ENCODE results near the gene NDUFB10.

DNA sequence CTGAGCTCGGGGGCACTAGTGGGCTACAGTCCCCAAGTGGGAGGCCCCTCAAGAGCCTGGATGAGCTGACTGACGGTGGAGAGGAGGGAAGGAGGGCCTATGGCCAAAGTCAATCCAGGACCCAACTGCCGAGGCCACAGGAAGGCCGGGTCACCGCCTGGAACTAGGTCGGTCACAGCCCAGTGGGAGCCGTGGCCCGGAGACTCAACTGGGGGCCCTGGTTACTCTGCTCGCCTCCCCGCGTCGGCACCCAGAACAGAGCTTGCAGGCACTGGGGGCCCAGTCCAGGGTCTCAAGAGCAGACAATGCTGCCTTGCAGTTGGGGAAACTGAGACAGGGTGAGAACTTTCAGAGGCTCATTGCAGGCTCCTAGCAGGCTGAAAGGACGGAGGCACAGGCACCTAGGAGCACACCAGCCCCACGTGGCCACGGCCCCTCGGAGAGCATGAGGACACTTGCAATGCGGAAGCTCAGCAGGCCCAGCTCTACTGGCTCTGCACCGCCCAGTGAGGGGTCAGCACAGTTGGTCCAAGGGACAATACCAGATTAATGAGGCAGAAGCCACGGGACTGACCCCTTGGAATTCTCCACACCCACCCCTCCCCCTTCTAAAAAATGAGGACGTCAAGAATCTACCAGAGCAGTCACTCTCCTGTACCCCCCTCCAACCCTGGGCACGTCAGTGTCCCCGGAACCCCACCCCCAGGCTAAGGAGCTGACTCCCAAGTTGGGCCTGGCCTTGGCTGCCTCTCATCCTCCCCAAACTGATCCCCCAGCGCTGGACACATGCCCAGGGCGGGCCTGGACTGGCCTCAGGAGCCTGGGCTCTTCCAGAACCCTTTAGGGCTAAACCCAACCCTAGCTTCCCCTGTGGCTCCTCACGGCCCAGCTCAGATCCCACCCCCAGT, 43.4 kb upstream of the NDUFB10 start:
- TF ChIP-seq, protein P1, sequence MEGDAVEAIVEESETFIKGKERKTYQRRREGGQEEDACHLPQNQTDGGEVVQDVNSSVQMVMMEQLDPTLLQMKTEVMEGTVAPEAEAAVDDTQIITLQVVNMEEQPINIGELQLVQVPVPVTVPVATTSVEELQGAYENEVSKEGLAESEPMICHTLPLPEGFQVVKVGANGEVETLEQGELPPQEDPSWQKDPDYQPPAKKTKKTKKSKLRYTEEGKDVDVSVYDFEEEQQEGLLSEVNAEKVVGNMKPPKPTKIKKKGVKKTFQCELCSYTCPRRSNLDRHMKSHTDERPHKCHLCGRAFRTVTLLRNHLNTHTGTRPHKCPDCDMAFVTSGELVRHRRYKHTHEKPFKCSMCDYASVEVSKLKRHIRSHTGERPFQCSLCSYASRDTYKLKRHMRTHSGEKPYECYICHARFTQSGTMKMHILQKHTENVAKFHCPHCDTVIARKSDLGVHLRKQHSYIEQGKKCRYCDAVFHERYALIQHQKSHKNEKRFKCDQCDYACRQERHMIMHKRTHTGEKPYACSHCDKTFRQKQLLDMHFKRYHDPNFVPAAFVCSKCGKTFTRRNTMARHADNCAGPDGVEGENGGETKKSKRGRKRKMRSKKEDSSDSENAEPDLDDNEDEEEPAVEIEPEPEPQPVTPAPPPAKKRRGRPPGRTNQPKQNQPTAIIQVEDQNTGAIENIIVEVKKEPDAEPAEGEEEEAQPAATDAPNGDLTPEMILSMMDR (IDR thresholded peaks at IDR 0.05; ENCODE audit: low read depth, low read length, poor library complexity, severe bottlenecking), result no peak
- TF ChIP-seq EZH2phosphoT487 (IDR thresholded peaks at IDR 0.05; ENCODE audit: borderline replicate concordance, low read length), result no peak
